ENCODE results near the gene PRUNE2. TPM values are rescaled to one million over a fixed set of nuclear protein-coding genes. Genes with fewer than 3 reads are reported as not detected.
A peak's percentile ranks its signal among the peaks of the same experiment; 100 is the strongest.

PRUNE2 gene
- total RNA-seq, 1 donor from 2014 or later = 3.3 TPM

DNA sequence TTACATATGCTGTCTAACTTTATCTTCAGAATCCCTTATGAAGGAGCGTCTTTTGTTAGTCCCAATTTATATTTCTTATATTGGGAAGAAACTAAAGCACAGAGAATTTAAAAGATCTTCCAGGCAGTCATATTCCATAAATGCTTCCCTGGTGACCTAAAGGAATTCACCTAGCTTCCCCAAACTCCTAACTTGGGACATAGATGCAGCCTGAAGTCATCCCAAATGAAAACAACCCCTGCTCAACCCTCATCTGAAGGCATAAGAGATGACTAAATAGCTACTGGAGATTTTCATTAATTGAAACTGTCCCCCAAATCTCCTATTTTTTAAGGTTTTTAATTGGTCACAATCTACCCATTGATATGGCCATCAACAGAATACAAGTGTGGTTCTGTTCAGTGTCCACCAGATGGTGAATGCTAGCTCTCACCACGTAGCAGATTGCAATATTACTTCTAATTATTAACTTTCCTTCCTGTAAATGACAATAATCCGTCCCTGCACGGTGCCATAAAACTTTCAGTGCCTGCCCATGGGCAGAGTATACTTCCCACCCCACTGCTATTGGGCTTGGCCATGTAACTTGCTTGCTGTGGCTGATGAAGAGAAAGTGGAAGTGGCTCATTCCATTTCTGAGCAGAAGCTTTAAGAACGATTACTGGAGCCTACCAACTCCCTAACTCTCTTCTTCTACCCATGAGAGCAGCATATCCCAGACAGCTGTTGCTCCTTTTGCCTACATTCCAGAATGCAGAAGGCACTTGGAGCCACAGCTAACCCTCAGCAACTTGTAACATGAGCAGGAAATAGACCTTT lies 18.7 kb downstream of the PRUNE2 start:
- Mint-ChIP-seq H3K9me3 (no peaks in the 10 kb centered on the region), H3K4me1 (ENCODE audit: unreplicated experiment) (no peaks in the 10 kb centered on the region), H3K4me3 (no peak overlapping the region), H3K36me3 (no peaks in the 10 kb centered on the region), H3K27me3 (peaks cover 16% of the 10 kb centered on the region), H3K27ac (peak overlapping the region; percentile 19)
- DNase-seq (ENCODE audit: extremely low spot score, unreplicated experiment) = no peak
- TF ChIP-seq, protein P1, sequence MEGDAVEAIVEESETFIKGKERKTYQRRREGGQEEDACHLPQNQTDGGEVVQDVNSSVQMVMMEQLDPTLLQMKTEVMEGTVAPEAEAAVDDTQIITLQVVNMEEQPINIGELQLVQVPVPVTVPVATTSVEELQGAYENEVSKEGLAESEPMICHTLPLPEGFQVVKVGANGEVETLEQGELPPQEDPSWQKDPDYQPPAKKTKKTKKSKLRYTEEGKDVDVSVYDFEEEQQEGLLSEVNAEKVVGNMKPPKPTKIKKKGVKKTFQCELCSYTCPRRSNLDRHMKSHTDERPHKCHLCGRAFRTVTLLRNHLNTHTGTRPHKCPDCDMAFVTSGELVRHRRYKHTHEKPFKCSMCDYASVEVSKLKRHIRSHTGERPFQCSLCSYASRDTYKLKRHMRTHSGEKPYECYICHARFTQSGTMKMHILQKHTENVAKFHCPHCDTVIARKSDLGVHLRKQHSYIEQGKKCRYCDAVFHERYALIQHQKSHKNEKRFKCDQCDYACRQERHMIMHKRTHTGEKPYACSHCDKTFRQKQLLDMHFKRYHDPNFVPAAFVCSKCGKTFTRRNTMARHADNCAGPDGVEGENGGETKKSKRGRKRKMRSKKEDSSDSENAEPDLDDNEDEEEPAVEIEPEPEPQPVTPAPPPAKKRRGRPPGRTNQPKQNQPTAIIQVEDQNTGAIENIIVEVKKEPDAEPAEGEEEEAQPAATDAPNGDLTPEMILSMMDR (conservative IDR thresholded peaks at IDR 0.05) = peak; percentile 31

DNA sequence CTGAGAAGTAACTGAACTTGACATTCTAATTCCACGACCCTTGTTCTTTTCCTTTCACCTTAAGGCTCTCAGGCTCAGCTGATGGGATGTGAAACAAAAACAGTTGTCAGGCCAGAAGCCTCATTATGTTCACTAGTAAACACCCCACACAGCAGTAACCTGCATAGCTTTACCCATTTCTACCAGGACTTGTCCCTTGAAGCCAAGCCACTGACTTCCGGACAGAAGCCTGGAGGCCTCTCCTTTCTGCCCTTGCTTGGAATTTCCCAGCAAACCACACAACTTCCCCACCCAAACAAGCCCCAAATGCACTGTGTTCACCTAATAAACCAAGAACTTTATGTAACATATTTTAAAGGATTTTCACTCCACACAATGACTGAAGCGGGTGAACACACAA lies 19.6 kb downstream of the PRUNE2 start:
- DNase-seq (ENCODE audit: extremely low spot score, unreplicated experiment) = no peak
- Mint-ChIP-seq H3K36me3 (no peaks in the 10 kb centered on the region), H3K27ac (no peak overlapping the region), H3K27me3 (peaks cover 12% of the 10 kb centered on the region), H3K4me1 (ENCODE audit: unreplicated experiment) (no peaks in the 10 kb centered on the region), H3K4me3 (no peak overlapping the region), H3K9me3 (no peaks in the 10 kb centered on the region)
- TF ChIP-seq, protein P1 (conservative IDR thresholded peaks at IDR 0.05) = no peak

DNA sequence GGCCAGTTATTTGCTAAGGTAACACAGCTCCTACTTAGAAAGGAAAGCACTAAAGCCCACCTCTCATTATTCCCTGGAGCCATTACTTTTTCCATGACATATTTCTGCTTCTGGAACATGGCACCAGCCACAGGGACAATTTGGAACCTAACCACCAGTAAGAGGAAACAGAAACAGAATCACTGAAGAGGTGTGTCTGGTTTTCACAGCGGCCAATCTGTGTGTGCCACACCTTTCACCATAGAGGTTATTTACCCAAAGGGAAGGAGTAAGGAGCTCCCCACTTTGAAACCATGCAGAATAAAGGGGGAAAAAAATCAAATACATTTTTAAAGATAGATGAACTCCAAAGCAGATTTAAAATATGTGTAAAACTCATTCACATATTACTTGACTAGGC lies 21.1 kb downstream of the PRUNE2 start:
- Mint-ChIP-seq H3K4me1 (ENCODE audit: unreplicated experiment) (no peaks in the 10 kb centered on the region), H3K9me3 (no peaks in the 10 kb centered on the region), H3K27ac (no peak overlapping the region)

DNA sequence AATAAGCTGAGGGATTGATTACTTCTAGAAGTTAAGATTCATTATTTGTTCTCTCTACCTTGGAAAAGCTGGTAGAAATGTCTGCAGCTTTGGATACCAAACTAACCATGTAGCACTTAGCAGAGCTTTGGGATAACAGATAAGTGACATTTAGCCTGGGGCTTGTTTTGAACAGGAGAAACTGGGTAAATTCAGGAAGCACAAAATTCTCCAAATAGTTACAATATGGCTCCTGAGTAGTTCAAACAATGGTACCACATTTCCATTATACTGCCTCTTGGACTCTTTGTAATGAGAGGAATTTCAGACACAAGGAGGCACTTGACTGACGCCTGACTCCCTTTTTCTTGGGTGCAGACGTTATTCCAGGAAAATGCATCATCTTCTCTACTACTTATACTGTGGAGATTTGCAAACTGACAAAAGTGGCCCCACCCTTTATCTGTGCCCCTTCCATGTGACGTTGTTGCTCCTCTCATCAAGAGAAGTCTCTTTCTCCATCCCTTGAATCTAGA lies 22.5 kb downstream of the PRUNE2 start:
- Mint-ChIP-seq H3K27me3 (peaks cover 3% of the 10 kb centered on the region), H3K4me1 (ENCODE audit: unreplicated experiment) (no peaks in the 10 kb centered on the region), H3K36me3 (no peaks in the 10 kb centered on the region), H3K9me3 (no peaks in the 10 kb centered on the region), H3K4me3 (no peak overlapping the region), H3K27ac (no peak overlapping the region)
- TF ChIP-seq, protein P1 (conservative IDR thresholded peaks at IDR 0.05) = no peak
- DNase-seq (ENCODE audit: extremely low spot score, unreplicated experiment) = no peak

More for the DNA sequence above, 21.1 kb downstream of the PRUNE2 start:
- Mint-ChIP-seq H3K4me3 (no peak overlapping the region), H3K36me3 (no peaks in the 10 kb centered on the region), H3K27me3 (peaks cover 3% of the 10 kb centered on the region)
- no peak for DNase-seq (ENCODE audit: extremely low spot score, unreplicated experiment)
- TF ChIP-seq, protein P1 (conservative IDR thresholded peaks at IDR 0.05) = no peak

DNA sequence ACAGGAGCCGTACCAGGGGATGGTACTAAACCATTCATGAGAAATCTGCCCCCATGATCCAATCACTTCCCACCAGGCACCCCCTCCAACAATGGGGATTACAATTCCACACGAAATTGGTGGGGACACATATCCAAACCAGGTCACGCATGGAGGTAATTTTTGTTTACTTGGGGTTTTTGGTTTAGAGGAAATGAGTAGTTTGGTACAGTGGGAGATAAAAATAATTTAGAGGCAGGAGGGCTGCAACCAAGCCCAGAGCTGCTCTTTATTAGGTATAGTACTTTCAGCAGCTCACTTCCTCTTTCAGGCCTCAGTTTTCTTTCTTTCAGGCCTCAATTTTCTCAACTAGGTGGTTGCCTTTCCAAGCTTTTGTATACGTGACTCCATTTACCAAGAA lies 23.2 kb downstream of the PRUNE2 start:
- TF ChIP-seq, protein P1 (conservative IDR thresholded peaks at IDR 0.05) = no peak
- Mint-ChIP-seq H3K4me1 (ENCODE audit: unreplicated experiment) (no peaks in the 10 kb centered on the region), H3K4me3 (no peak overlapping the region), H3K9me3 (no peaks in the 10 kb centered on the region), H3K27me3 (peaks cover 3% of the 10 kb centered on the region), H3K36me3 (no peaks in the 10 kb centered on the region), H3K27ac (no peak overlapping the region)
- DNase-seq (ENCODE audit: extremely low spot score, unreplicated experiment) = no peak

All from type B pancreatic cell (in vitro differentiated cells).